HG02571 (cell line): ENCODE data around the gene WDR7.

ENCODE experiments used
- ATAC-seq: cut with Tn5 transposase; IDR thresholded peaks from one replicate; pipeline ENCODE4 v1.9.1; 2021; ENCODE audit warnings: mild to moderate bottlenecking, moderate library complexity; ENCODE audit not compliant: unreplicated experiment

The WDR7 gene

GRCh38 chr18:57063601-57064103 lies 412.5 kb downstream of the WDR7 start:
- ATAC-seq, result no peak

- ATAC-seq, result no peak
Observed at GRCh38 chr18:57073501-57074187, 422.5 kb downstream of the WDR7 start.

- ATAC-seq, result no peak
Observed at GRCh38 chr18:57075716-57076400, 424.7 kb downstream of the WDR7 start.

- ATAC-seq, result peak; percentile 3
Observed at GRCh38 chr18:57077005-57077765, 426.0 kb downstream of the WDR7 start.

- ATAC-seq, result peak; percentile 86
Observed at GRCh38 chr18:57077786-57078552, 426.8 kb downstream of the WDR7 start.

- no peak for ATAC-seq
Observed at GRCh38 chr18:57078614-57079013, 427.5 kb downstream of the WDR7 start.

GRCh38 chr18:57080479-57080878 lies 429.3 kb downstream of the WDR7 start:
- ATAC-seq, result no peak

- no peak for ATAC-seq
Observed at GRCh38 chr18:57081899-57082298, 430.7 kb downstream of the WDR7 start.

GRCh38 chr18:57083485-57083884 lies 432.3 kb downstream of the WDR7 start:
- no peak for ATAC-seq

- peak; percentile 75 for ATAC-seq
Observed at GRCh38 chr18:57084331-57085271, 433.4 kb downstream of the WDR7 start.

- ATAC-seq, result no peak
Observed at GRCh38 chr18:57085371-57085770, 434.2 kb downstream of the WDR7 start.

- ATAC-seq, result no peak
Observed at GRCh38 chr18:57086163-57086562, 435.0 kb downstream of the WDR7 start.
